Activated CD4-positive, alpha-beta T cell treated with anti-CD3 and anti-CD28 coated beads, Interleukin-2, amount 50 U/mL, for 4 hours (primary cell): Measurements from ENCODE around the gene KCNIP1.
"Not testable (repeated sequence)": the region's sequence is repeated elsewhere in the genome, so short reads cannot be mapped to it uniquely, and the experiment has no call there.

Experiments
- DNase-seq, 2 experiments: peaks; one replicate each; pipeline ENCODE4 v3.0.0-alpha.2; 2020

The KCNIP1 gene

GRCh38 chr5:170757182-170757601 lies 253.4 kb downstream of the KCNIP1 start:
- no peak for DNase-seq

GRCh38 chr5:170757669-170758068 lies 253.8 kb downstream of the KCNIP1 start:
- no peak for DNase-seq

GRCh38 chr5:170758481-170758880 lies 254.7 kb downstream of the KCNIP1 start:
- DNase-seq = no peak

- no peak for DNase-seq
Observed at GRCh38 chr5:170760113-170760512, 256.3 kb downstream of the KCNIP1 start.

GRCh38 chr5:170761048-170761707 lies 257.4 kb downstream of the KCNIP1 start:
- no peak for DNase-seq

- DNase-seq = no peak
Observed at GRCh38 chr5:170761708-170762066, 257.9 kb downstream of the KCNIP1 start.

- DNase-seq = not testable (repeated sequence)
Observed at GRCh38 chr5:170762298-170762697, 258.5 kb downstream of the KCNIP1 start.

- not testable (repeated sequence) for DNase-seq
Observed at GRCh38 chr5:170765868-170766267, 262.0 kb downstream of the KCNIP1 start.

- no peak for DNase-seq
Observed at GRCh38 chr5:170769246-170769645, 265.4 kb downstream of the KCNIP1 start.

- DNase-seq = no peak
Observed at GRCh38 chr5:170769898-170770416, 266.1 kb downstream of the KCNIP1 start.

GRCh38 chr5:170771496-170771895 lies 267.7 kb downstream of the KCNIP1 start:
- DNase-seq = no peak

- DNase-seq = no peak
Observed at GRCh38 chr5:170773024-170773985, 269.5 kb downstream of the KCNIP1 start.

- DNase-seq = no peak
Observed at GRCh38 chr5:170774831-170775230, 271.0 kb downstream of the KCNIP1 start.

GRCh38 chr5:170781946-170782345 lies 278.1 kb downstream of the KCNIP1 start:
- DNase-seq = no peak

GRCh38 chr5:170782438-170782837 lies 278.6 kb downstream of the KCNIP1 start:
- DNase-seq = no peak

- no peak for DNase-seq
Observed at GRCh38 chr5:170783498-170784247, 279.9 kb downstream of the KCNIP1 start, which contains the start of gene GABRP. Gene GABRP (plus strand): TSS chr5:170783725. CDS start chr5:170788616, 4,891 bp downstream.

GRCh38 chr5:170785416-170785815 lies 281.6 kb downstream of the KCNIP1 start:
- DNase-seq = no peak
